Peyer's patch (tissue), 4 donors: ENCODE measurements around the gene TNFRSF4.

Source experiments
- CTCF ChIP-seq, 6 experiments: fragments of 450-650 bp in 4 of 6; fragments of 200-600 bp in 2 of 6; sonication (generic) in 1 of 6; IDR thresholded peaks; one replicate each; pipeline ENCODE4 v1.5.1; 2017 to 2019; ENCODE audit warnings: antibody characterized with exemption in 6 of 6, mild to moderate bottlenecking in 3 of 6, moderate library complexity in 1 of 6
- POLR2A ChIP-seq, 2 donors: fragments of 450-650 bp; IDR thresholded peaks; one replicate each; pipeline ENCODE4 v1.5.1; 2017; ENCODE audit warnings: antibody characterized with exemption in 2 of 2, mild to moderate bottlenecking in 2 of 2, moderate library complexity in 2 of 2

GRCh38 chr1:1185101-1185765 is 28.7 kb downstream of the TNFRSF4 start:
- no peak for TF ChIP-seq CTCF (IDR thresholded peaks at IDR 0.05)
- no peak for TF ChIP-seq POLR2A (IDR thresholded peaks at IDR 0.05)
